Keratinocyte (primary cell): ENCODE results near the gene PPM1A.

Source experiments
- CTCF ChIP-seq, 3 experiments: IDR thresholded peaks in 1 of 3; conservative IDR thresholded peaks in 1 of 3; optimal IDR thresholded peaks in 1 of 3; 2 replicates in 2 of 3; 3 replicates in 1 of 3; pipeline versions ENCODE3 to v1.5.1; 2011; ENCODE audit warnings: low read length in 3 of 3, mild to moderate bottlenecking in 3 of 3, moderate library complexity in 2 of 3, control low read depth in 1 of 3, inconsistent platforms in 1 of 3; ENCODE audit not compliant: insufficient read depth in 2 of 3; ENCODE audit errors: extremely low read depth in 1 of 3
- EZH2 ChIP-seq: IDR thresholded peaks from one replicate; pipeline ENCODE4 v1.6.1; 2012; ENCODE audit warnings: inconsistent platforms, mild to moderate bottlenecking, low read length, moderate library complexity

GRCh38 chr14:60252630-60253029, 3.6 kb downstream of the PPM1A start:
- TF ChIP-seq CTCF (optimal IDR thresholded peaks at IDR 0.05 in 1 of 3, IDR thresholded peaks at IDR 0.05 in 1 of 3, conservative IDR thresholded peaks at IDR 0.05 in 1 of 3; ENCODE audit: extremely low read depth in 1 of 3, insufficient read depth in 2 of 3, low read length in 3 of 3), result no peak
- TF ChIP-seq EZH2, result no peak
